ENCODE data around the gene AGXT.

AGXT gene

GRCh38 chr2:240905176-240905781 is 36.7 kb downstream of the AGXT start:
- ATAC-seq: no peak
- H3K36me3 Mint-ChIP-seq: no peaks in the 10 kb centered on the region

DNA sequence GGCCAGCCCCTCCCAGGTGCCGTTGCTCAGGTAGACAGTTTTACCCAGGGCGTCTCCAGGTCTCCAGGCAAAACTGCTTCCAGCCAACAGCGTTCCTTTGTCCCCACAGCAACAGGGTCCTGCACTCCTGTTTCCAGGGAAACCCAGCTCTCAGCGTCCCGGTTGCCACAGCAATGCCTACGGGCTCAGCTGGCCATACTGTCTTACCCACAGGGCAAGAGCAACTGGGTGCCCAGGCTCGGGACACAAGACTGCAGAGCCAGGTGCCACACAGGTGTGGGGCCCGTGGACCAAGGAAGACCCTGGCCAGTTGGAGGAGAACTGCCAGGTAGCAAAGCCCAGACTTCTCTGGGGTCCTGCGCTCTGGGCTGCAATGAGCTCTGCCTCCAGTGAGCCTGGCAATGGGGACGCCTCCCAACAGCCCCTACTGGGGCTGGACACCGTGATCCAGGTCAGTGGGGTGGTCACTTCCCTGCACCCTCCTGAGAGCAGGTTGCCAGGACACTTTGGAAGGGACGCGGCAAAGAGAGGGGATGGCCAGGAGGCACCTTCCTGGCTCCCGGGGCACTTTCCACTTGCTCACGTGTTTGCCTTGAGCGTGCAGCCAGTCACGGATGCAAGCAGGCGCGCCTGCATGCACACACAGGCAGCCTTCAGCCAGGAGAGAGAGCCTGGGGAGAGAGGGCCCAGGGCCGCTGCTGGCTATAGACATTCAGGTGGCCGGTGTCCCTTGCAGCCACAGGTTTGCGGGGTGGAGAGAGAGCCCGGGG is 37.7 kb downstream of the AGXT start, which contains the start of gene CROCC2:
Gene CROCC2, plus strand, starts transcription at position 196 of the 770 bp plus-strand sequence. Its CDS starts 178 bp downstream, at position 374.
- DNase-seq (ENCODE audit: low spot score in 2 of 2) (no peak), ATAC-seq (no peak)
- no peaks in the 10 kb centered on the region for H3K36me3 Mint-ChIP-seq
- no peak within 1 kb of the TSS for H3K4me3 Mint-ChIP-seq
- no peaks in the 10 kb centered on the region for H3K4me1 Mint-ChIP-seq
- no peaks in the 10 kb centered on the region for H3K9me3 Mint-ChIP-seq
- H3K27ac Mint-ChIP-seq: no peak within 1 kb of the TSS

More at GRCh38 chr2:240905176-240905781, 36.7 kb downstream of the AGXT start:
- no peaks in the 10 kb centered on the region for H3K9me3 Mint-ChIP-seq
- no peak overlapping the region for H3K27ac Mint-ChIP-seq
- no peaks in the 10 kb centered on the region for H3K4me1 Mint-ChIP-seq
- DNase-seq (ENCODE audit: low spot score in 2 of 2): no peak
- no peak overlapping the region for H3K4me3 Mint-ChIP-seq

GRCh38 chr2:240906911-240907590 is 38.4 kb downstream of the AGXT start:
- no peak for ATAC-seq
- no peak overlapping the region for H3K27ac Mint-ChIP-seq
- no peak overlapping the region for H3K4me3 Mint-ChIP-seq
- no peaks in the 10 kb centered on the region for H3K4me1 Mint-ChIP-seq
- H3K9me3 Mint-ChIP-seq: no peaks in the 10 kb centered on the region
- no peak for DNase-seq (ENCODE audit: low spot score in 2 of 2)
- H3K36me3 Mint-ChIP-seq: no peaks in the 10 kb centered on the region

- Mint-ChIP-seq H3K36me3 (no peaks in the 10 kb centered on the region), H3K27ac (no peak overlapping the region), H3K4me1 (no peaks in the 10 kb centered on the region), H3K4me3 (no peak overlapping the region), H3K9me3 (no peaks in the 10 kb centered on the region)
- ATAC-seq: no peak
- DNase-seq (ENCODE audit: low spot score in 2 of 2): no peak
Observed at GRCh38 chr2:240909216-240909974, 40.8 kb downstream of the AGXT start.

GRCh38 chr2:240911641-240912265 is 43.1 kb downstream of the AGXT start:
- ATAC-seq: no peak
- Mint-ChIP-seq H3K9me3 (no peaks in the 10 kb centered on the region), H3K36me3 (no peaks in the 10 kb centered on the region), H3K27ac (no peak overlapping the region), H3K4me1 (no peaks in the 10 kb centered on the region), H3K4me3 (no peak overlapping the region)
- no peak for DNase-seq (ENCODE audit: low spot score in 2 of 2)

DNA sequence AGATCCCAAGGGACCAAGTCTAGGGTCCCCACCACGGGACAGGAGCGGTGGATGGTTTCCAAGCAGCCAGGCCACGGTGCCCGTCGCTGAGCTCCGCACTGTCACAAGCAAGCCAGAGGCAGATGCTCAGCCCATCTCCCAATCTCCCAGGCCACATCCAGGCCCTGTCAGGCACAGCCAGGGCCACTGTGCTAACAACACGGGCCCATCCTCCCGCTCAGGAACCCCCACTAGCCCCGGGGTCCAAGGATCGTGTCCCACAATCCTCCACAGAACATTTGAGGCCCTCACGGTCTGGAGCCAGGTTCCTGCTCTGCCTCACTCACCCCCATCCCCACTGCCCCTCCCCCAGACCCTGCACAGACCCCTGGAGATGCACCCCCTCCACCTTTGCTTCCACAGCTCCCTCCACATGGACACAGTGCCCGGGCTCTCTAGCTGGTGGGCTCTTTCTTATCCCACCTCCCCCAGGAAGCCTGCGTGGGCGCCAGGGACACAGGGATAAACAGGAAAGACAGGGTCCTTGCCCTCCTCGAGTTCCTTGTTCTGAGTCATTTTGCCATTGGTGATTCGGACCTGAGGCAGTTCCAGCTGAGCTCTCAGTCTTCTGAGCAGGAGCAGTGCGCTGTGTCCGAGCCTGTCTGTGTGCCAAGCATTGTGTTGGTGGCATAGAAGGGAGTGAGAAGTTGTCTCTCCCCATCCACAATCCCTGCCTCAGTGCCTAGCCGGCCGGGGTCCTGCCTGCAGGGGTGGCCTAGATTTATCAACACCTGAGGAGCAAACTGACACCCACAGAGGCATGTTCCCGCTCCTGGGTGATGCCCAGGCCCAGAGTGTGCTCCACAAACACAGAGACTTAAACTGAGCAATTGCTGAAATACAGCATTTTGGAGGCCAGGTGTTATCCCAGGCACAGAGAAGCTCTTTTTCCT is 44.5 kb downstream of the AGXT start:
- no peak overlapping the region for H3K4me3 Mint-ChIP-seq
- H3K36me3 Mint-ChIP-seq: no peaks in the 10 kb centered on the region
- no peaks in the 10 kb centered on the region for H3K9me3 Mint-ChIP-seq
- H3K4me1 Mint-ChIP-seq: no peaks in the 10 kb centered on the region
- ATAC-seq: no peak
- H3K27ac Mint-ChIP-seq: no peak overlapping the region
- no peak for DNase-seq (ENCODE audit: low spot score in 2 of 2)

DNA sequence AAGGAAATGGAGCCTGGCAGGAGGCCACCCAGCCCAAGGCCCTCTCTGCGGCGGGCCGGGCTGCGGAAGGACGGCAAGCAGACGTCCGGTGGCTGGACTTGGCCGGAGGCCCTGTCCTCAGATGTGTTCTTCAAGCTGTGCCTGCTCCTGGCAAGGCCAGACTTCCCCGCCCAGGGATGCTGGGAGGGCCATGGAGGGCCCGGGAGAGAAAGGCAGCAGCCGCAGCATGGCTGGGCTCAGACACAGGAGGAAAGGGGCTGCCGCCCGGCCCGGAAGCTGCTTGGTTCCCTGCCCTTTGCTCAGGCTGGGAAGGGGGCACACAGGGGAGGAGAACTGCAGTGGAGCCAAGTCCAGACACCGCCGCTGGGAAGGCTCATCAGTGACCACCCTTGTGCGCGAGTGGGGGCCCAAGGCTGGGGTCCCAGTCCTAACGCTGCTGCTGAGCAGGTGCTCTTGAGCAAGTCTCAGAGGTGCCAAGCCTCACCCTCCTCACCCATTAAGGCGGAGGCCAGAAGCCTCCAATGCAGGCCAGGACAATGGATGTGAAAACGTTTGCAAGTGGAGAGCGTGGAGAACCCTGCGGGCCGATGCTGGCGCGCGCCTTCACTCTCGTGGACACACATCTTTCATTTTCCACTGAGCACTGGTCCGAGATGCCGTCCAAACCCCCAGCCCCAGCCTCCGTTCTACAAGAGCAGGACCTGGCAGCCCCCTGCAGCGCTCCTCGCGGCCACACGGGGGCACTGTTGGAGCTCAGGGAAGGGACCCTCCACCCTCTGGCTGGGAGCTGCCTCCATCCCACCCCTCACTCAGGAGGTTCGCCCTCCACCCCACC is 45.4 kb downstream of the AGXT start:
- no peaks in the 10 kb centered on the region for H3K4me1 Mint-ChIP-seq
- no peaks in the 10 kb centered on the region for H3K36me3 Mint-ChIP-seq

GRCh38 chr2:240914645-240915525 is 46.3 kb downstream of the AGXT start:
- DNase-seq (ENCODE audit: low spot score in 2 of 2): no peak
- Mint-ChIP-seq H3K36me3 (no peaks in the 10 kb centered on the region), H3K9me3 (no peaks in the 10 kb centered on the region), H3K4me3 (no peak overlapping the region), H3K4me1 (no peaks in the 10 kb centered on the region), H3K27ac (no peak overlapping the region)
- ATAC-seq: no peak

More for the DNA sequence above, 45.4 kb downstream of the AGXT start:
- peak; percentile 53 to 85 for DNase-seq (ENCODE audit: low spot score in 2 of 2)
- no peak for ATAC-seq
- Mint-ChIP-seq H3K9me3 (no peaks in the 10 kb centered on the region), H3K4me3 (no peak overlapping the region), H3K27ac (no peak overlapping the region)

GRCh38 chr2:240915526-240916341 is 47.1 kb downstream of the AGXT start:
- DNase-seq (ENCODE audit: low spot score in 2 of 2) (no peak), ATAC-seq (no peak)
- Mint-ChIP-seq H3K9me3 (no peaks in the 10 kb centered on the region), H3K27ac (no peak overlapping the region), H3K4me3 (no peak overlapping the region), H3K4me1 (no peaks in the 10 kb centered on the region), H3K36me3 (no peaks in the 10 kb centered on the region)

DNA sequence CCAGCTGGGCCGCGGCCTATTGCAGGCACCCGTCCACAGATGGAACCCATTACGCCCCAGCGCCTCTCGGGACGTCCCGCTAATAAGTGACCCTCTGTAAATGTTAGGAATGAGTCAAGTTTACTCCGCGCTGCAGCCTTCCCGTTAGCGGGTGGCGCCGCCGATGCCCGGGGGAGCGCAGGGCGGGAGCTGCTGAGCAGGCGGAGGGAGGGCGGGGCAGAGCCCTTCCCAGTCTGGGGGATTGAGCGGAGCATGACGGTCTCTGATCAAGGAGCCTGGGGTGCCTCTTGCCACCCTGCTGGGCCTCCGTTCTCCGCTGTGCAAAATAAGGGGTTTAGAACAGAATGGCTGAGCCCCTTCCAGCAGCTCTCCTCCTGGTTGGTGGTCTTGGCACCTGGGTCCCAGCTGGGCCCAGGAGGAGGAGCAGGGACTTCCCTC is 48.0 kb downstream of the AGXT start:
- Mint-ChIP-seq H3K4me1 (no peaks in the 10 kb centered on the region), H3K4me3 (no peak overlapping the region), H3K9me3 (no peaks in the 10 kb centered on the region), H3K36me3 (no peaks in the 10 kb centered on the region), H3K27ac (no peak overlapping the region)
- DNase-seq (ENCODE audit: low spot score in 2 of 2) (no peak), ATAC-seq (no peak)

GRCh38 chr2:240917009-240917683 is 48.5 kb downstream of the AGXT start:
- DNase-seq (ENCODE audit: low spot score in 2 of 2): no peak
- no peaks in the 10 kb centered on the region for H3K36me3 Mint-ChIP-seq
- no peak overlapping the region for H3K4me3 Mint-ChIP-seq

More at GRCh38 chr2:240917009-240917683, 48.5 kb downstream of the AGXT start:
- H3K4me1 Mint-ChIP-seq: no peaks in the 10 kb centered on the region
- ATAC-seq: no peak
- no peak overlapping the region for H3K27ac Mint-ChIP-seq
- no peaks in the 10 kb centered on the region for H3K9me3 Mint-ChIP-seq

All from stimulated activated effector memory CD8-positive, alpha-beta T cell treated with anti-CD3 and anti-CD28 coated beads, Interleukin-12 subunit alpha, Interleukin-12 subunit beta, amount 100 ng/mL, for 72 hours (primary cell).